OCI-LY1 (cell line): ENCODE results near the gene TTC9C.

Experiments used
- EZH2 ChIP-seq: fragments of 200-600 bp; sonication (generic), shearing (Covaris generic); IDR thresholded peaks from 2 replicates; pipeline ENCODE4 v1.8.0; 2017; ENCODE audit warnings: borderline replicate concordance, mixed run types, mild to moderate bottlenecking, antibody characterized with exemption, low read length, moderate library complexity, mixed read lengths
- TF ChIP-seq, protein P1 (sequence below): fragments of 200-600 bp; sonication (generic), shearing (Covaris generic); IDR thresholded peaks from 2 replicates; pipeline ENCODE4 v1.5.1; 2017; ENCODE audit warnings: mild to moderate bottlenecking, antibody characterized with exemption, low read length, moderate library complexity, mixed read lengths

DNA sequence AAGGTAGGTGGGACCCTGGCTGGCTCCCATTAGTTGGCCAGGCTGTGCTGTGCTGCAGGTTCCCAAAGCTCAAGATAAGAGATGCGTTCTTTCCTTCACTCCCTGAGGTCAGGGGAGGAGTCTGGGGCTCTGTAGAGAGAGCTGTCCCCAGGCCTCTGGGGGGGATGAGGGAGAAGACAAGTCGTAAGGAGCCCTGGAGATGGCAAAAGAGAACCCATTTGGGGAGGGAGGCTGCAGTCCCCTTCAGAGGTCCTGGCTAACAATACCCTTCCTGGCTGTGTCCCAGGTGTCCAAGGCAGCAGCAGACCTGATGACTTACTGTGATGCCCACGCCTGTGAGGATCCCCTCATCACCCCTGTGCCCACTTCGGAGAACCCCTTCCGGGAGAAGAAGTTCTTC is 19.9 kb upstream of the TTC9C start:
- TF ChIP-seq, protein P1, sequence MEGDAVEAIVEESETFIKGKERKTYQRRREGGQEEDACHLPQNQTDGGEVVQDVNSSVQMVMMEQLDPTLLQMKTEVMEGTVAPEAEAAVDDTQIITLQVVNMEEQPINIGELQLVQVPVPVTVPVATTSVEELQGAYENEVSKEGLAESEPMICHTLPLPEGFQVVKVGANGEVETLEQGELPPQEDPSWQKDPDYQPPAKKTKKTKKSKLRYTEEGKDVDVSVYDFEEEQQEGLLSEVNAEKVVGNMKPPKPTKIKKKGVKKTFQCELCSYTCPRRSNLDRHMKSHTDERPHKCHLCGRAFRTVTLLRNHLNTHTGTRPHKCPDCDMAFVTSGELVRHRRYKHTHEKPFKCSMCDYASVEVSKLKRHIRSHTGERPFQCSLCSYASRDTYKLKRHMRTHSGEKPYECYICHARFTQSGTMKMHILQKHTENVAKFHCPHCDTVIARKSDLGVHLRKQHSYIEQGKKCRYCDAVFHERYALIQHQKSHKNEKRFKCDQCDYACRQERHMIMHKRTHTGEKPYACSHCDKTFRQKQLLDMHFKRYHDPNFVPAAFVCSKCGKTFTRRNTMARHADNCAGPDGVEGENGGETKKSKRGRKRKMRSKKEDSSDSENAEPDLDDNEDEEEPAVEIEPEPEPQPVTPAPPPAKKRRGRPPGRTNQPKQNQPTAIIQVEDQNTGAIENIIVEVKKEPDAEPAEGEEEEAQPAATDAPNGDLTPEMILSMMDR, result no peak
- TF ChIP-seq EZH2, result no peak
